ENCODE data around the gene ARHGEF4.
"Not testable (repeated sequence)": the region's sequence is repeated elsewhere in the genome, so short reads cannot be mapped to it uniquely, and the experiment has no call there.

The ARHGEF4 gene

DNA sequence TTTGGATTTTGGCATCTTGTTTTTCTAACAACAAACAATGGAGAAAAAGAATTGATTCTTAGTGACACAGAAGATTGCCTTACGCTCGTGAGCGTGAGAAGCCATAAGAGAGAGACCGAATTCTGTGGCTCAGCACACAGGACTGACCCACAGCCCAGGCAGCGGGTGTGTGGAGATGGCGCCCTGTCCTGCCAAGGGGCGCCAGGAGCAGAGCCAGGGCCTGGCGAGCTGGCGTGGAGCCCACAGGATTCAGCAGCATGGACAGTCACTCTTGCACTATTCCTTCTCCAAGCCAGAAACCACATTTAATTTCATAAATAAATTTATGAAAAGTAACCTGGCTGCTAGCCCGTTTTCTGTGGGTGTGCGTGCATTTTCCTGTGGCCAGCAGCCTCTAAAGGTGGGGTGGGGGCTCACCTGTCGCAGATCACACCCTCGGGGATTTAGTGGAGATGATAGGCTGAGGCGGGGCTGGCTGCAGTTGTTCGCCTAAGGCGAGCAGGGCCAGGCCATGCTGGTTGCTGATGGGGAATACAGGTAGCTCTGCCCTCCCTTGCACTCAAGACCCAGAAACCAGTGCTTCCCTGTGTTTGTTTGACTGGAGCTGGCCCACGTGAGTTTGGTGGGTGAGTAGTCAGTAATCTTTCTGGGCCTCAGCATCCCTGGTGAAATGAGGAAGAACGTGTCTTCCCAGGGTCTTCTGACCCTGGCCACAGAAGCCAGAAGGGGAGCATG lies 210.4 kb downstream of the ARHGEF4 start:
- DNase-seq (ENCODE audit: low read depth in 3 of 3, low spot score in 1 of 3): no peak

GRCh38 chr2:131047920-131048560 lies 211.3 kb downstream of the ARHGEF4 start:
- no peak for DNase-seq (ENCODE audit: low read depth in 3 of 3, low spot score in 1 of 3)

GRCh38 chr2:131048641-131049040 lies 211.9 kb downstream of the ARHGEF4 start:
- no peak for DNase-seq (ENCODE audit: low read depth in 3 of 3, low spot score in 1 of 3)

- no peak for DNase-seq (ENCODE audit: low read depth in 3 of 3, low spot score in 1 of 3)
Measured at GRCh38 chr2:131049150-131049718, 212.5 kb downstream of the ARHGEF4 start.

DNA sequence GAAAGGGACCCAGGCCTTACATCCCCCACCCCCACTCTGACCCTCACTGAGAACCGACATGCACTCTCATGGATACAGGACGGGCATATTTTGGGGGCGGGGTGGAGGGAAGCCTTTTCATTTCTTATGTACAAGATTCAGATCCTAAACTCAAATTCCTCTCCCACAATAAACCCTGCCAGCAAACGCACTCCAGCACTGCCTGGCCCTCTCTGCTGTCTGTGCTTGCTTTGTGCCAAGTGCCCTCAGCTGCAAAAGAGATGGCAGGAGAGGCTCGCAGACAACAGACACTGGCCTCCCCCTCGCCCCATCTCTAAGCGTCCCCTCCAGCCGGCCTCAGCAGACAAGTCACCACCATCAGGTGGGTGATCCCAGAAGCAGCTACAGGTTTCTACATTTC lies 214.2 kb downstream of the ARHGEF4 start:
- no peak for DNase-seq (ENCODE audit: low read depth in 3 of 3, low spot score in 1 of 3)

DNA sequence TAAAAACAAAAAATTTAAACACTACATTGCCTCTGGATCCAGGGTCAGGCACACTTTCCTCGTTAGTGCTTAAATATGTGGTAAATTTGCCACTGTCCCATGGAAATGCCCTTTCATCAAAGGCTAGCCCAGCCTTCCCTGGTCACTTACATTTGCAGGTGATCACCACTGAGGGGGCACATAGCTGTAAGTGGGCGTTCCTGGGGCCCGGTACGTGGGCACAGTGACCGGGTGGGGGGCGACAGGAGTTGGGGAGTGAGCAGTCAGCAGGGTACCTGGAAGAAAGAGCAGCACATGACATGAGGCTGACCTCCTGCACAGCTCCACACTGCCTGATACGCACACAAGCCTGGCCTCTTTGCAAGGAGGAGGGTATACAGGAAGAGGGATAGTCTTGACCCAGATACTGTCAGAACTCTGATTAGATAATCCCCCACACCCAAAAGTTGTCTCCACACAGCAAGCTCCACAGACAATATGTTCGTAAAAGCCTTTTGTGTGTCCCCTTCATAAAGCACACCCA lies 216.1 kb downstream of the ARHGEF4 start:
- no peak for DNase-seq (ENCODE audit: low read depth in 3 of 3, low spot score in 1 of 3)

DNA sequence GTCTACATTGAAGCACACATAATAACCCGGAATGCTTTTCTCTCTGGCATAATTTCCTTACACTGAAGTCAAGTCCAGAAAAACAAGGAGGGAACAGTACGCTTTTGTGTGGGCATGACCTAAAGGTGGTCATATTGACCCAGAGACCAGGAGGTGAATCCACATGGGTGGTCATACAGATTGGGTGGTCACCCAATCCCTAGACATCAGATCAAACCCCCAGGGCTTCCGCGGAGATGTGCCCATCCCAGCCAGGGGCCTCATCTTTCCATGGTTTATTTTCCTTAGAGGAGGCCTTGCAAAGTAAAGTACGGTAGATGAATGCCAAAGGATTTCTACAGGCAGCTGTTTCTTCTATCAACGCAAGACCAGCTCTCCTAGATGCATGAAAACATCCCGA lies 217.8 kb downstream of the ARHGEF4 start:
- no peak for DNase-seq (ENCODE audit: low read depth in 3 of 3, low spot score in 1 of 3)

DNA sequence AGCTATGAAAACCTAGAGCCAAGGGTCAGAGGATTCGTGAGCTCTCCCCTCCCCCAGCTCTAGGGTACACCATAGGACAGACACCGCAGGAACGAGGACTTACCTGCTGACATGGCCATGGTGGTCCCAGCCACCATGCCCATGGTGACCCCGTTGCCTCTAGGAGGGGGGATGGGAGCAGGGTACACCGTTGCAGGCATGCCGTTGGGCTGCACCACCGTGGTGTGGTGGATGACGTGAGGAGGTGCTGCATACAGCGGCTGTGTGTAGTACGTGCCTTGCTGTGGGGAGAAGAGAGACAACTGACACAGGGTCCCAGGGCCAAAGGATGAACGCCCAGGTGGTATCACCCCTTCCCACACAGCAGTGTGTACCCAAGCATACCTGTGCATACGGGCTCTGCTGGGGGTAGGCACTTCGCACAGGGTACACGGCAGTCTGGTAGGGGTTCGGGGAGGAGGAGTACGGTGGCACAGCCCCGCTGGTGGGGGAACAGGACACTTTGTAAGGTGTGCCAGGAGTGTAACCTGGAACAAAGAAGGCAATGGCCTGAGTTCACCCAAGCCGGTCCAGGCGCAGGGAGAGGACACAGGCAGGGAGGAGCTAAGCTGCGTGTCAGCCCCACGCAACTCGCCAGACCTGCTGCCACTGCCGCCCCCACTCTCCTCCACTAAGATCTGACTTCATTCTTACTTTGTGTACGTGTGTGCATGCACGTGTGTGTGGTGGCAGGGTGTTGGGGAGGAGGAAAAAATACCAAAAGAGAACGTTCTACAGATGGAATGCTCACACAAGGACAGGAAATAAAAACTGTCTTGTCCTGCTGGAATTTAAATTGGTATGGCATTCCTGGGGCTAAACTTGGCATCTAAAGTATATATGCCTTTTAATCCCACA lies 218.7 kb downstream of the ARHGEF4 start:
- DNase-seq (ENCODE audit: low read depth in 3 of 3, low spot score in 1 of 3): no peak

DNA sequence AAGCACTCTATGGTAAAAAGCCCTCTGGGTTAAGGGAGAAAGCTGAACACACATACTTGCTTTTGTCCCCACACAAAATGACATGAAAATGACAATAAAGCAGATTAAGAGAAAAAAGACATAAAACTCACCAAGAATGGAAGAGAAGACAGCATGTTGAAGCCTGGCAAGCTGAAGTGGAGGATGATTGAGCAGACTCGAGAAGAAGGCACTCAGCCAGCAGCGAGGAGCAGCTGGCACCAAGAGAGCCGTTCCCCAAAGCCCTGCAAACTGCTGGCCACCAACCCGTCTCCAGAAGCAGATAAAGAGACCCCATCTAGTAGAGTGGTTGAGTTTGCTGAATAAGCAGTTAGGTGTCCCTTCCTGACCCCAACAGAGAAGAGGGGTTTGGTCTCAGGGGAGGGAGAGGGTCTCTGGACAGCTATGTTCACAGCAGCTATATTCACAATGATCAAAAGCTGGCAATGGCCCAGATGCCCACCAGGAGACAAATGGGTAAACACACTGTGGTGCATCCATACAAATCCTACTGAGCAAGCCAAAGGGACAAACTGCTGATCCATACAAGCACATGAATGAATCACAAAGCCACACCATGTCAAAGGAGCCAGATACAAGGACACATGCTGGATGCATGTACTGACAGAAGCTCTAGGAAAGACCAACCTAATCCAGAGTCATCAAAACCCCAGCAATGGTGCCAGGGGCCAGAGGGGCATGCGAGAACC lies 219.7 kb downstream of the ARHGEF4 start:
- no peak for DNase-seq (ENCODE audit: low read depth in 3 of 3, low spot score in 1 of 3)

GRCh38 chr2:131056932-131057287 lies 220.2 kb downstream of the ARHGEF4 start:
- no peak for DNase-seq (ENCODE audit: low read depth in 3 of 3, low spot score in 1 of 3)

GRCh38 chr2:131058214-131058843 lies 221.6 kb downstream of the ARHGEF4 start:
- no peak for DNase-seq (ENCODE audit: low read depth in 3 of 3, low spot score in 1 of 3)

DNA sequence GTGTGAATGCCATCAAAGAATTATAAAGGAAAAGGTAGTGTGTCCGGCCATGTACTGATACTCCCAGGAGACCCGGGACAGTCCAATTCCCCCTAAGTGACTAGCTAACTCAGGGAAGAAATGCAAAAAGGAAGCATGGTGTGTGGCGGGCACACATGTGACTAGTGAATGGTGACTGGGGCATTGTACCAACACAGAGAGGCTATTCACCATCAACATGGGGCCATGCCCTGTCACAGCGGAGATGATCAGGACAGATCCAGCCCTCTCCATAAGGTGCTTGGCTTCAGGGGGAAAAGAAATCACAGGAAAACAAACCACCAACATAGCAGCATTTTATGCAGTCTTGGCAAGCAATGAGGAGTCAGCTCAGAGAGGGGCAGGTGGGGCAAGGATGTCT lies 222.2 kb downstream of the ARHGEF4 start:
- no peak for DNase-seq (ENCODE audit: low read depth in 3 of 3, low spot score in 1 of 3)

GRCh38 chr2:131063501-131064283 lies 227.0 kb downstream of the ARHGEF4 start:
- no peak for DNase-seq (ENCODE audit: low read depth in 3 of 3, low spot score in 1 of 3)

DNA sequence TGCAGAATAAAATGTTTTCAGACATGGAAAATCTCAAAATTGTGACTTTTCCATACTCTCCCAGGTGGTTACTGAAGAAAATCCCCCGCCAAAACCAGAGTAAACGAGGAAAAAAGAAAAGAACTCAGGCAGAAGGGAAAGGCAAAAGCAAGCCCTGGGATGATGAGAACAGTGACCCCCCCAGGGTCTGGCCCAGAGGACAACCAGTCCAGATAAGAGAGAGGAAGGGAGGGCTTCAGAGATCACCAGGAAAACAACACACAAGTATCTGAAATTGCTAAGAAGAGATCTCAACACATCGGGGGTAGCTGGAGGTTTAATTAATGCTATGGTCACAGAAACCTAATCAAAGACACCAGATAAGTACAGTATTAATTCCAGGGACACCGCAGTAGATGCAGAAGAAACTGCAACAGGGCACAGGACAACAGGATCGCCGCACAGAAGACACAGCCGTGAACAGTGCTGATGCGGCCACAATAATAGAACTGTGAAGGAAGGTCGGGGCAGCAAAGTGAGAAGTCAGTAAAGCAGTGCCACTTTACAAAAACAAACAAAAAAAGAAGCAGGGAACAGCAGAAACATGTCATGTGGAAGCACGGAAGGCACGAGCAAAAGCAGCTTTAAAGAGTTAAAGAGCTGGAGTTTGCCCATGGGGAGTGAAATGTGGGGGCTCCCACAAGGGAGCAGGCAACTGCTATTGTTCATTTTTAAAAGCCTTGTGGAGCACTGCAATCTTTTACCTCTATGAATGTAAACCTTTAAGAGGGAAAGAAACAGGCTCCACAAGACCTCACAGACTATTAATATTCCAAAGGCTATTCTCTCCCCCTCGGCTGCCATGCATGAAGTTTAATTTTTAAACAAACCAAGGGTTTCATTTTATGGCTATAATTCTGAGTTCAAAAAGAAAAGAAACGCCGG lies 228.1 kb downstream of the ARHGEF4 start:
- no peak for DNase-seq (ENCODE audit: low read depth in 3 of 3, low spot score in 1 of 3)

- no peak for DNase-seq (ENCODE audit: low read depth in 3 of 3, low spot score in 1 of 3)
Measured at GRCh38 chr2:131067465-131068125, 230.9 kb downstream of the ARHGEF4 start.

GRCh38 chr2:131068172-131068571 lies 231.5 kb downstream of the ARHGEF4 start:
- DNase-seq (ENCODE audit: low read depth in 3 of 3, low spot score in 1 of 3): not testable (repeated sequence)

DNA sequence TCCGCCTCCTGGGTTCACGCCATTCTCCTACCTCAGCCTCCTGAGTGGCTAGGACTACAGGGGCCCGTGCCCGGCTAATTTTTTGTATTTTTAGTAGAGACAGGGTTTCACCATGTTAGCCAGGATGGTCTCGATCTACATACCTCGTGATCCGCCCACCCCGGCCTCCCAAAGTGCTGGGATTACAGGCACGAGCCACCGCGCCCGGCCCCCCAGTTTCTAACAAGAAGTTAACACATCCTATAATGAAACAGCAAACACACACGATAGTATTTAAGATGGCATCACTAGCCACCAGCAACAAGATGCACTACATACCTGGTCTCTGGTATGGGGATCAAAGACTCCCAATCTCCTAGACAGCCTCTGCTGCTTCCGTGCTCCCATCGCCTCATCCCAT lies 238.9 kb downstream of the ARHGEF4 start:
- not testable (repeated sequence) for DNase-seq (ENCODE audit: low read depth in 3 of 3, low spot score in 1 of 3)

GRCh38 chr2:131076707-131077106 lies 240.0 kb downstream of the ARHGEF4 start:
- no peak for DNase-seq (ENCODE audit: low read depth in 3 of 3, low spot score in 1 of 3)
